ENCODE results near the gene PRKN.

The PRKN gene

GRCh38 chr6:162613310-162613709, 114.3 kb downstream of the PRKN start:
- no peak for DNase-seq

GRCh38 chr6:162612613-162613012, 115.0 kb downstream of the PRKN start:
- DNase-seq: no peak

GRCh38 chr6:162610351-162610750, 117.2 kb downstream of the PRKN start:
- no peak for DNase-seq

- no peak for DNase-seq
These were observed 121.7 kb downstream of the PRKN start for GRCh38 chr6:162605881-162606280.

GRCh38 chr6:162603231-162604015, 124.1 kb downstream of the PRKN start:
- no peak for DNase-seq

GRCh38 chr6:162602759-162603158, 124.8 kb downstream of the PRKN start:
- DNase-seq: no peak

- no peak for DNase-seq
These were observed 130.9 kb downstream of the PRKN start for GRCh38 chr6:162596676-162597075.

GRCh38 chr6:162591517-162591916, 136.0 kb downstream of the PRKN start:
- no peak for DNase-seq

- no peak for DNase-seq
These were observed 145.4 kb downstream of the PRKN start for GRCh38 chr6:162581988-162582780.

GRCh38 chr6:162580619-162581018, 146.9 kb downstream of the PRKN start:
- no peak for DNase-seq

- no peak for DNase-seq
These were observed 151.6 kb downstream of the PRKN start for GRCh38 chr6:162576016-162576415.

- no peak for DNase-seq
These were observed 155.3 kb downstream of the PRKN start for GRCh38 chr6:162572240-162572639.

GRCh38 chr6:162568266-162568665, 159.3 kb downstream of the PRKN start:
- no peak for DNase-seq

GRCh38 chr6:162562041-162562440, 165.5 kb downstream of the PRKN start:
- DNase-seq: no peak

GRCh38 chr6:162560891-162561290, 166.7 kb downstream of the PRKN start:
- DNase-seq: no peak

GRCh38 chr6:162554531-162554930, 173.0 kb downstream of the PRKN start:
- no peak for DNase-seq

- DNase-seq: no peak
These were observed 180.7 kb downstream of the PRKN start for GRCh38 chr6:162546905-162547304.

- no peak for DNase-seq
These were observed 184.3 kb downstream of the PRKN start for GRCh38 chr6:162543221-162543620.

GRCh38 chr6:162541019-162541601, 186.5 kb downstream of the PRKN start:
- no peak for DNase-seq

- DNase-seq: no peak
These were observed 188.2 kb downstream of the PRKN start for GRCh38 chr6:162539321-162539720.

- no peak for DNase-seq
These were observed 188.9 kb downstream of the PRKN start for GRCh38 chr6:162538643-162539064.

GRCh38 chr6:162533009-162533400, 194.6 kb downstream of the PRKN start:
- no peak for DNase-seq

- no peak for DNase-seq
These were observed 195.1 kb downstream of the PRKN start for GRCh38 chr6:162532283-162533008.
